Endothelial cell of umbilical vein (primary cell): Measurements from ENCODE around the gene TP53AIP1.

Experiments used
- EZH2 ChIP-seq: IDR thresholded peaks from 2 replicates; pipeline ENCODE4 v1.6.1; 2012; ENCODE audit warnings: borderline replicate concordance, low read depth, mild to moderate bottlenecking, moderate library complexity, low read length, inconsistent platforms; ENCODE audit not compliant: severe bottlenecking
- FOS ChIP-seq: IDR thresholded peaks from 2 replicates; pipeline ENCODE4 v1.6.1; 2011; ENCODE audit warnings: mild to moderate bottlenecking, low read length, moderate library complexity, borderline replicate concordance; ENCODE audit not compliant: insufficient read depth
- JUN ChIP-seq: IDR thresholded peaks from 2 replicates; pipeline ENCODE4 v1.6.1; 2011; ENCODE audit warnings: borderline replicate concordance, low read depth; ENCODE audit not compliant: insufficient read length, insufficient read depth
- MYC ChIP-seq: IDR thresholded peaks from one replicate; pipeline ENCODE4 v1.6.1; 2011; ENCODE audit warnings: mild to moderate bottlenecking, low read depth, low read length
- POLR2A ChIP-seq: IDR thresholded peaks from 2 replicates; pipeline ENCODE4 v1.6.1; 2012; ENCODE audit warnings: low read depth, mild to moderate bottlenecking, control low read depth, low read length
- POLR2AphosphoS5 ChIP-seq: IDR thresholded peaks from 2 replicates; pipeline ENCODE4 v1.6.1; 2012; ENCODE audit warnings: low read depth, mild to moderate bottlenecking, control low read depth, low read length, moderate library complexity; ENCODE audit not compliant: insufficient read depth
- TF ChIP-seq, protein P1 (sequence below), 2 donors: IDR thresholded peaks; 1 replicate in 1 of 2; 2 replicates in 1 of 2; pipeline ENCODE4 v1.5.1; 2011; ENCODE audit warnings: low read length in 2 of 2, mild to moderate bottlenecking in 2 of 2, moderate library complexity in 2 of 2, control low read depth in 1 of 2, inconsistent platforms in 1 of 2, low read depth in 1 of 2; ENCODE audit not compliant: insufficient read depth in 1 of 2; ENCODE audit errors: extremely low read depth in 1 of 2
- TF ChIP-seq, protein P2 (sequence below): IDR thresholded peaks from 2 replicates; pipeline ENCODE4 v1.6.1; 2011; ENCODE audit not compliant: insufficient read depth, insufficient read length

DNA sequence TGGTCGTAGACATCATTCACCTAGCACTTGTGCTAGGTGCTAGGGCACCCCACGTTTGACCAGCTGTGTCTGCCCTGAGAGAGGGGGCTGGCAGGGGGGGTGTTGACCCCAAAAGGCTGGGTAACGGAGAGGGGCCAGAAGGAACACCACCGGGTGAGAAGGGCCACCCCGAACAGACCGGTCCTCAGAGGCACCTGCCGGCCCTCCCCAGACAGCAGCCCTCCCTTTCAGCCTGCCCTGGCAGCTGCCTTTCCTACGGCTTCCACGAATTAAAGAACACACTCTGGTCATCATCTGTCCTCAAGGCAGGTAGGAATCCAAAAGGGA lies 52.5 kb downstream of the TP53AIP1 start:
- TF ChIP-seq POLR2A (no peak), POLR2AphosphoS5 (no peak), EZH2 (no peak), FOS (no peak), MYC (no peak), JUN (no peak)
- TF ChIP-seq, protein P1, sequence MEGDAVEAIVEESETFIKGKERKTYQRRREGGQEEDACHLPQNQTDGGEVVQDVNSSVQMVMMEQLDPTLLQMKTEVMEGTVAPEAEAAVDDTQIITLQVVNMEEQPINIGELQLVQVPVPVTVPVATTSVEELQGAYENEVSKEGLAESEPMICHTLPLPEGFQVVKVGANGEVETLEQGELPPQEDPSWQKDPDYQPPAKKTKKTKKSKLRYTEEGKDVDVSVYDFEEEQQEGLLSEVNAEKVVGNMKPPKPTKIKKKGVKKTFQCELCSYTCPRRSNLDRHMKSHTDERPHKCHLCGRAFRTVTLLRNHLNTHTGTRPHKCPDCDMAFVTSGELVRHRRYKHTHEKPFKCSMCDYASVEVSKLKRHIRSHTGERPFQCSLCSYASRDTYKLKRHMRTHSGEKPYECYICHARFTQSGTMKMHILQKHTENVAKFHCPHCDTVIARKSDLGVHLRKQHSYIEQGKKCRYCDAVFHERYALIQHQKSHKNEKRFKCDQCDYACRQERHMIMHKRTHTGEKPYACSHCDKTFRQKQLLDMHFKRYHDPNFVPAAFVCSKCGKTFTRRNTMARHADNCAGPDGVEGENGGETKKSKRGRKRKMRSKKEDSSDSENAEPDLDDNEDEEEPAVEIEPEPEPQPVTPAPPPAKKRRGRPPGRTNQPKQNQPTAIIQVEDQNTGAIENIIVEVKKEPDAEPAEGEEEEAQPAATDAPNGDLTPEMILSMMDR (IDR thresholded peaks at IDR 0.05; ENCODE audit: extremely low read depth in 1 of 2, insufficient read depth in 1 of 2, low read depth in 1 of 2, low read length in 2 of 2) = no peak
- TF ChIP-seq, protein P2, sequence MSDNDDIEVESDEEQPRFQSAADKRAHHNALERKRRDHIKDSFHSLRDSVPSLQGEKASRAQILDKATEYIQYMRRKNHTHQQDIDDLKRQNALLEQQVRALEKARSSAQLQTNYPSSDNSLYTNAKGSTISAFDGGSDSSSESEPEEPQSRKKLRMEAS = no peak
